GM12892 (cell line): ENCODE results near the gene LELP1.

Source experiments
- POLR2A ChIP-seq: IDR thresholded peaks from 2 replicates; pipeline ENCODE4 v1.6.1; 2011; ENCODE audit warnings: low read depth, low read length, control low read depth
- POLR2AphosphoS5 ChIP-seq: IDR thresholded peaks from 2 replicates; pipeline ENCODE4 v1.6.1; 2011; ENCODE audit warnings: low read depth, low read length, control low read depth
- TAF1 ChIP-seq: IDR thresholded peaks from 2 replicates; pipeline ENCODE4 v1.6.1; 2011; ENCODE audit warnings: low read depth, mild to moderate bottlenecking, control low read depth, low read length, borderline replicate concordance

DNA sequence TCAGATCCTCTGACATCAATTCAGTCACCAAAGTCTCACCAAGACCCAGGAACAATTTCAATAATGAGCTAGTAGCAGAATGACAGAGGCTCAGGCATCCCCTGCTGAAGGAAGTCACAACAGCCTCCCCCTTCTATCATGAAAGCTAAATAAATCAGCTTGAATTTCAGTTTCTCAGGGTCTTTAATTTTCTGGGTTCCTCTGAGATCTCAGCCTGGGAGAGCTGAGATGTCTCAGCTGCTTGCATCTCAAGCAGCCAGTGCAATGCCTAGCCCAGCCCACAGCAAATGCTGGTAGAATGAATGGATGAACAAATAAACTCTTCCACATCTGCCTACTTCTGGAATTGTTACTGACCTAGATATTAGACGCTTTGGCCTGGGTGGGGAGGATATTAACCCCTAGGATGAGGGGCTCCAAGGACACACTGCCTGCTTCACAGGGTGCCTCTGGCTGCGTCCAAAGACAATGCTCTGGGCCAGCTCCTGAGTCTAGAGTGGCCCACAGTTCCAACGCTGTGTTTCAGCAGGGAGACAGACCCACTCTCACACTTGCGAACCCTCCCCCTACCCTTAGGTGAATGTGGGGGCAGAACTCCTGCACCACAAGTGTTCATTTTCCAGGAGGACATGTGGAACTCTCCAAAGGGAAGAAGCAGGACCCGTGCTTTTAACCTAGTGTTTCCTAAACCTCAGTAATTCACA, 45.1 kb downstream of the LELP1 start:
- TF ChIP-seq POLR2AphosphoS5: no peak
- TF ChIP-seq POLR2A: no peak
- TF ChIP-seq TAF1: no peak
